Endothelial cell (in vitro differentiated cells): ENCODE results near the gene COMMD4. TPM values are rescaled to one million over a fixed set of nuclear protein-coding genes. Genes with fewer than 3 reads are reported as not detected.
"Not testable (repeated sequence)": the region's sequence is repeated elsewhere in the genome, so short reads cannot be mapped to it uniquely, and the experiment has no call there.

ENCODE experiments used
- DNase-seq: peaks from one replicate; pipeline ENCODE4 v3.0.0; 2021; ENCODE audit warnings: low spot score
- H3K27ac Mint-ChIP-seq: one replicate; pipeline ENCODE4 v1.8.0; 2021; ENCODE audit warnings: mixed read lengths, inconsistent platforms; ENCODE audit not compliant: unreplicated experiment
- H3K27me3 Mint-ChIP-seq: one replicate; pipeline ENCODE4 v1.8.0; 2021; ENCODE audit warnings: mild to moderate bottlenecking, moderate library complexity, mixed read lengths, inconsistent platforms; ENCODE audit not compliant: unreplicated experiment
- H3K36me3 Mint-ChIP-seq: one replicate; pipeline ENCODE4 v1.8.0; 2021; ENCODE audit warnings: mild to moderate bottlenecking, low read depth, mixed read lengths, inconsistent platforms; ENCODE audit not compliant: unreplicated experiment
- H3K4me1 Mint-ChIP-seq: one replicate; pipeline ENCODE4 v1.8.0; 2021; ENCODE audit warnings: mild to moderate bottlenecking, mixed read lengths, inconsistent platforms; ENCODE audit not compliant: unreplicated experiment
- H3K4me3 Mint-ChIP-seq: one replicate; pipeline ENCODE4 v1.8.0; 2021; ENCODE audit warnings: mild to moderate bottlenecking, mixed read lengths, inconsistent platforms; ENCODE audit not compliant: unreplicated experiment
- H3K9me3 Mint-ChIP-seq: one replicate; pipeline ENCODE4 v1.8.0; 2021; ENCODE audit warnings: mixed read lengths, inconsistent platforms; ENCODE audit not compliant: unreplicated experiment
- total RNA-seq: library from RNA; stranded (reverse); fragmentation: NEBNext Ultra II Directional; extraction: Animal tissue kit (Norgen Biotek cat#: 25700); gene quantifications from one replicate; pipeline ENCODE4 v1.2.1, GENCODE V29; 2021; ENCODE audit not compliant: unreplicated experiment
- TF ChIP-seq, protein P1 (sequence below): fragments of 200-600 bp; sonication (generic); IDR thresholded peaks from one replicate; pipeline ENCODE4 v1.5.0; 2021; ENCODE audit warnings: antibody characterized with exemption; ENCODE audit not compliant: unreplicated experiment

The COMMD4 gene
- total RNA-seq, 1 donor from 2014 or later = 165 TPM

DNA sequence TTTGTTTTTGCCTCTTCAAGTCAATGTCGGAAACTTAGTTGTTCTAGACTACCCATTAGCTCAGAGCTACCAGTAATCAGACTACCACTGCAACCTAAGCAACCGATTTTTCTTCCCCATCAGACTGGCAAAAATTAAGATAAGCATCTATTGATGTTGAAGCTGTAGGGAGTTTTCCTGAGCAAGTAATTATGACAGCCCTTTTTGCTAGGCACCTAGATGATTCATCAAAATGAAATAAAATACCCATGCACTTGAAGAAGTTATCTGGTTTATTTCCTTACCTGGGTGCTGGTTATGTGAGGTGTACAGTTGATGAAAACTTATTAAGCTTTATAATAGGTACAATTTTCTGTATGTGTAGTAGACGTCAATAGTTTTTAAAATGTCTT is 554 bp upstream of the COMMD4 start:
- Mint-ChIP-seq H3K4me3 (peak overlapping the region; percentile 96), H3K36me3 (peaks cover 5% of the 10 kb centered on the region), H3K27me3 (peaks cover 21% of the 10 kb centered on the region), H3K27ac (no peak overlapping the region), H3K9me3 (no peaks in the 10 kb centered on the region), H3K4me1 (peaks cover 17% of the 10 kb centered on the region)
- DNase-seq = no peak
- TF ChIP-seq, protein P1, sequence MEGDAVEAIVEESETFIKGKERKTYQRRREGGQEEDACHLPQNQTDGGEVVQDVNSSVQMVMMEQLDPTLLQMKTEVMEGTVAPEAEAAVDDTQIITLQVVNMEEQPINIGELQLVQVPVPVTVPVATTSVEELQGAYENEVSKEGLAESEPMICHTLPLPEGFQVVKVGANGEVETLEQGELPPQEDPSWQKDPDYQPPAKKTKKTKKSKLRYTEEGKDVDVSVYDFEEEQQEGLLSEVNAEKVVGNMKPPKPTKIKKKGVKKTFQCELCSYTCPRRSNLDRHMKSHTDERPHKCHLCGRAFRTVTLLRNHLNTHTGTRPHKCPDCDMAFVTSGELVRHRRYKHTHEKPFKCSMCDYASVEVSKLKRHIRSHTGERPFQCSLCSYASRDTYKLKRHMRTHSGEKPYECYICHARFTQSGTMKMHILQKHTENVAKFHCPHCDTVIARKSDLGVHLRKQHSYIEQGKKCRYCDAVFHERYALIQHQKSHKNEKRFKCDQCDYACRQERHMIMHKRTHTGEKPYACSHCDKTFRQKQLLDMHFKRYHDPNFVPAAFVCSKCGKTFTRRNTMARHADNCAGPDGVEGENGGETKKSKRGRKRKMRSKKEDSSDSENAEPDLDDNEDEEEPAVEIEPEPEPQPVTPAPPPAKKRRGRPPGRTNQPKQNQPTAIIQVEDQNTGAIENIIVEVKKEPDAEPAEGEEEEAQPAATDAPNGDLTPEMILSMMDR = no peak

GRCh38 chr15:75338661-75339240 is 2.9 kb downstream of the COMMD4 start:
- no peak overlapping the region for H3K27ac Mint-ChIP-seq
- no peak for DNase-seq
- no peaks in the 10 kb centered on the region for H3K9me3 Mint-ChIP-seq
- TF ChIP-seq, protein P1 = no peak
- H3K27me3 Mint-ChIP-seq = peaks cover 23% of the 10 kb centered on the region
- H3K4me1 Mint-ChIP-seq = peaks cover 17% of the 10 kb centered on the region
- H3K4me3 Mint-ChIP-seq = no peak overlapping the region
- peaks cover 10% of the 10 kb centered on the region for H3K36me3 Mint-ChIP-seq

- peaks cover 10% of the 10 kb centered on the region for H3K36me3 Mint-ChIP-seq
- DNase-seq = no peak
These were observed 3.8 kb downstream of the COMMD4 start for GRCh38 chr15:75339531-75340240.

DNA sequence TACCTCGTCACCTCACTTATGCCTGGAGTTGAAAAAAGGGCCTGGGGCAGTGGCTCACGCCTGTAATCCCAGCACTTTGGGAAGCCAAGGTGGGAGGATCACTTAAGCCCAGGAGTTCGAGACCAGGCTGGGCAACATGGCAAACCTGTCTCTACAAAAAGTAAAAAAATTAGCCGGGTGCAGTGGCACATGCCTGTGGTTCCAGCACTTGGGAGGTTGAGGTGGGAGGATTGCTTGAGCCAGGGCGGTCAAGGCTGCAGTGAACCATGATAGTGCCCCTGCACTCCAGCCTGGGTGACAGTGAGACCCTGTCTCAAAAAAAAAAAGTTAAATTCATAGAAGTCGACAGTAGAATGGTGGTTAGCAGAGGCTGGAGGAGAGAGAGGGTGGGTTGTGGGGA is 6.4 kb downstream of the COMMD4 start:
- H3K27ac Mint-ChIP-seq = no peak overlapping the region
- H3K4me3 Mint-ChIP-seq = no peak overlapping the region
- H3K4me1 Mint-ChIP-seq = peaks cover 3% of the 10 kb centered on the region

More at GRCh38 chr15:75339531-75340240, 3.8 kb downstream of the COMMD4 start:
- Mint-ChIP-seq H3K9me3 (no peaks in the 10 kb centered on the region), H3K4me1 (peaks cover 17% of the 10 kb centered on the region), H3K4me3 (peak overlapping the region; percentile 73), H3K27ac (no peak overlapping the region), H3K27me3 (peaks cover 23% of the 10 kb centered on the region)
- TF ChIP-seq, protein P1 = no peak

DNA sequence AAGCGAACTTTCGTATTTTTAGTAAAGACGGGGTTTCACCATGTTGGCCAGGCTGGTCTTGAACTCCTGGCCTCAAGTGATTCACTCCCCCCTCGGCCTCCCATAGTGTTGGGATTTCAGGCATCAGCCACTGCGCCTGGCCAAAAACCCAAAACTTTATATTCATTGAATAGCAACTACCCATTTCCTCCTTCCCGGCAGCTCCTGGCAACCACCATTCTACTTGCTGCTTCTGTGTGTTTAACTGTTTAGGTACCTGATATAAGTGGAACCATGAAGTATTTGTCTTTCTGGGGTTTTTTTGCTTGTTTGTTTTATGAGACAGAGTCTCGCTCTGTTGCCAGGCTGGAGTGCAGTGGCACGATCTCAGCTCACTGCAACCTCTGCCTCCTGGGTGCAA is 8.1 kb downstream of the COMMD4 start:
- not testable (repeated sequence) for H3K36me3 Mint-ChIP-seq, H3K4me1 Mint-ChIP-seq, DNase-seq, H3K4me3 Mint-ChIP-seq, H3K9me3 Mint-ChIP-seq
- Mint-ChIP-seq H3K27ac (peak overlapping the region; percentile 61), H3K27me3 (peaks cover 12% of the 10 kb centered on the region)

More for the DNA sequence above, 6.4 kb downstream of the COMMD4 start:
- Mint-ChIP-seq H3K9me3 (no peaks in the 10 kb centered on the region), H3K27me3 (peaks cover 9% of the 10 kb centered on the region), H3K36me3 (peaks cover 10% of the 10 kb centered on the region)
- DNase-seq = no peak
- TF ChIP-seq, protein P1 = no peak
